Right lobe of liver (tissue), 4 donors: ENCODE data around the gene SIN3B.

Experiments used
- CTCF ChIP-seq, 4 donors: fragments of 200-600 bp in 3 of 4; fragments of 450-650 bp in 1 of 4; IDR thresholded peaks; one replicate each; pipeline versions ENCODE4 v1.5.1 to v1.8.0; 2016 to 2022; ENCODE audit warnings: antibody characterized with exemption in 4 of 4, mild to moderate bottlenecking in 2 of 4
- POLR2A ChIP-seq: fragments of 450-650 bp; IDR thresholded peaks from one replicate; pipeline ENCODE4 v1.6.1; 2017; ENCODE audit warnings: antibody characterized with exemption, mild to moderate bottlenecking
- donor health status: DM: no; HTN: no; CAD: no.
- donor health status: DM: no; HTN: no; CAD: no.
- donor health status: DM: no; HTN: yes; CAD: no.

- TF ChIP-seq POLR2A (no peak), CTCF (IDR thresholded peaks at IDR 0.05) (no peak)
Measured at GRCh38 chr19:16860118-16860517, 30.9 kb downstream of the SIN3B start.
